HL-60 (cell line): Measurements from ENCODE around the gene BAZ1B.

Experiments used
- DNase-seq, 2 experiments: peaks; one replicate each; pipeline ENCODE4 v3.0.0-alpha.2; 2010 to 2020; ENCODE audit warnings: low read depth in 1 of 2, low spot score in 1 of 2
- H3K27ac ChIP-seq: fragments of 250-450 bp; sonication (Bioruptor Pico); replicated peaks from 2 replicates; pipeline ENCODE4 v1.5.1; 2020; ENCODE audit warnings: mild to moderate bottlenecking, moderate library complexity
- H3K27me3 ChIP-seq: fragments of 250-450 bp; sonication (Bioruptor Pico); 2 replicates; pipeline ENCODE4 v1.5.1; 2021; ENCODE audit warnings: mild to moderate bottlenecking, moderate library complexity; ENCODE audit not compliant: insufficient read depth, poor library complexity, severe bottlenecking
- H3K4me3 ChIP-seq: replicated peaks from 2 replicates; pipeline ENCODE4 v1.5.1; 2011; ENCODE audit warnings: mild to moderate bottlenecking, control low read depth, low read length; ENCODE audit not compliant: insufficient read depth
- GABPA ChIP-seq: IDR thresholded peaks from 2 replicates; pipeline ENCODE4 v1.6.1; 2012; ENCODE audit warnings: low read depth
- POLR2AphosphoS5 ChIP-seq: IDR thresholded peaks from 2 replicates; pipeline ENCODE4 v1.6.1; 2012; ENCODE audit warnings: low read depth
- SPI1 ChIP-seq: IDR thresholded peaks from 2 replicates; pipeline ENCODE4 v1.6.1; 2012; ENCODE audit warnings: low read depth, mild to moderate bottlenecking, borderline replicate concordance
- TF ChIP-seq, protein P1 (sequence below): IDR thresholded peaks from one replicate; pipeline ENCODE4 v1.5.1; 2011; ENCODE audit warnings: low read length, control low read depth, inconsistent platforms; ENCODE audit not compliant: insufficient read depth
- TF ChIP-seq, protein P2 (sequence below): IDR thresholded peaks from 2 replicates; pipeline ENCODE4 v1.6.1; 2012; ENCODE audit warnings: low read depth; ENCODE audit not compliant: insufficient replicate concordance

BAZ1B gene

DNA sequence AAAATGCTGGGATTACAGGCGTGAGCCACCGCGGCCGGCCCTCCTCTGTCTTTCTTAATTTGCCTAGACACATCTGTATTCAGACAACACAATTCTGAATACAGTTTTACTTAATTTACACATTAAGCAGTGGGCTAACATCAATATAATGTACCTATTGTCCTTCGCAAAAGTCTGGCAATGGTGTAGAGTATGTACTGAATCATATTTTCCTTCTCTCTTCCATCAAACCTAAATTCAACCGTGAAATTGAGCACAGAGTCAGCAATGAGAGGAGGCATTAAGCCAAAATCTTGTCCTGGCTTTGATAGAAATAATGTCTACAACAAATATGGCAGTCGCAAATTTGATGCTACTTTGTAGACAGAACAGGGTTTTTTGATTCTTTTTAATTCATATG is 58.1 kb downstream of the BAZ1B start:
- H3K27ac ChIP-seq = no peak overlapping the region
- TF ChIP-seq, protein P1, sequence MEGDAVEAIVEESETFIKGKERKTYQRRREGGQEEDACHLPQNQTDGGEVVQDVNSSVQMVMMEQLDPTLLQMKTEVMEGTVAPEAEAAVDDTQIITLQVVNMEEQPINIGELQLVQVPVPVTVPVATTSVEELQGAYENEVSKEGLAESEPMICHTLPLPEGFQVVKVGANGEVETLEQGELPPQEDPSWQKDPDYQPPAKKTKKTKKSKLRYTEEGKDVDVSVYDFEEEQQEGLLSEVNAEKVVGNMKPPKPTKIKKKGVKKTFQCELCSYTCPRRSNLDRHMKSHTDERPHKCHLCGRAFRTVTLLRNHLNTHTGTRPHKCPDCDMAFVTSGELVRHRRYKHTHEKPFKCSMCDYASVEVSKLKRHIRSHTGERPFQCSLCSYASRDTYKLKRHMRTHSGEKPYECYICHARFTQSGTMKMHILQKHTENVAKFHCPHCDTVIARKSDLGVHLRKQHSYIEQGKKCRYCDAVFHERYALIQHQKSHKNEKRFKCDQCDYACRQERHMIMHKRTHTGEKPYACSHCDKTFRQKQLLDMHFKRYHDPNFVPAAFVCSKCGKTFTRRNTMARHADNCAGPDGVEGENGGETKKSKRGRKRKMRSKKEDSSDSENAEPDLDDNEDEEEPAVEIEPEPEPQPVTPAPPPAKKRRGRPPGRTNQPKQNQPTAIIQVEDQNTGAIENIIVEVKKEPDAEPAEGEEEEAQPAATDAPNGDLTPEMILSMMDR = no peak
- no peak for TF ChIP-seq SPI1
- TF ChIP-seq, protein P2, sequence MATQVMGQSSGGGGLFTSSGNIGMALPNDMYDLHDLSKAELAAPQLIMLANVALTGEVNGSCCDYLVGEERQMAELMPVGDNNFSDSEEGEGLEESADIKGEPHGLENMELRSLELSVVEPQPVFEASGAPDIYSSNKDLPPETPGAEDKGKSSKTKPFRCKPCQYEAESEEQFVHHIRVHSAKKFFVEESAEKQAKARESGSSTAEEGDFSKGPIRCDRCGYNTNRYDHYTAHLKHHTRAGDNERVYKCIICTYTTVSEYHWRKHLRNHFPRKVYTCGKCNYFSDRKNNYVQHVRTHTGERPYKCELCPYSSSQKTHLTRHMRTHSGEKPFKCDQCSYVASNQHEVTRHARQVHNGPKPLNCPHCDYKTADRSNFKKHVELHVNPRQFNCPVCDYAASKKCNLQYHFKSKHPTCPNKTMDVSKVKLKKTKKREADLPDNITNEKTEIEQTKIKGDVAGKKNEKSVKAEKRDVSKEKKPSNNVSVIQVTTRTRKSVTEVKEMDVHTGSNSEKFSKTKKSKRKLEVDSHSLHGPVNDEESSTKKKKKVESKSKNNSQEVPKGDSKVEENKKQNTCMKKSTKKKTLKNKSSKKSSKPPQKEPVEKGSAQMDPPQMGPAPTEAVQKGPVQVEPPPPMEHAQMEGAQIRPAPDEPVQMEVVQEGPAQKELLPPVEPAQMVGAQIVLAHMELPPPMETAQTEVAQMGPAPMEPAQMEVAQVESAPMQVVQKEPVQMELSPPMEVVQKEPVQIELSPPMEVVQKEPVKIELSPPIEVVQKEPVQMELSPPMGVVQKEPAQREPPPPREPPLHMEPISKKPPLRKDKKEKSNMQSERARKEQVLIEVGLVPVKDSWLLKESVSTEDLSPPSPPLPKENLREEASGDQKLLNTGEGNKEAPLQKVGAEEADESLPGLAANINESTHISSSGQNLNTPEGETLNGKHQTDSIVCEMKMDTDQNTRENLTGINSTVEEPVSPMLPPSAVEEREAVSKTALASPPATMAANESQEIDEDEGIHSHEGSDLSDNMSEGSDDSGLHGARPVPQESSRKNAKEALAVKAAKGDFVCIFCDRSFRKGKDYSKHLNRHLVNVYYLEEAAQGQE = no peak
- TF ChIP-seq POLR2AphosphoS5 = no peak
- TF ChIP-seq GABPA = no peak
- no peaks in the 10 kb centered on the region for H3K27me3 ChIP-seq
- no peak for DNase-seq
- no peak overlapping the region for H3K4me3 ChIP-seq

DNA sequence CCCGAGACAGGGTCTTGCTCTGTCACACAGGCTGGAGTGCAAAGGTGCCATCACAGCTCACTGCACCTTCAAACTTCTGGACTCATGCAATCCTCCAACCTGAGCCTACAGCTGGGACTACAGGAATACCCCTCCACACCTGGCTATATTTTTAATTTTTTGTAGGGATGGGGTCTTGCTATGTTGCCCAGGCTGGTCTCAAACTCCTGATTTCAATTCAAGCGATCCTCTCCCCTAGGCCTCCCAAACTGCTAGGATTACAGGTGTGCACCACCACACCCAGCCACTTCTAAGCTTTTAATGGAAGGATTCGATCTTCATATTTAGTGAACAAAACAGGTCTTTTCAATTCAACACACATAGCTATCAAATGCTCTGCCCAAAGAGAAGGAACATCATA is 58.8 kb downstream of the BAZ1B start:
- TF ChIP-seq, protein P1 = no peak
- TF ChIP-seq GABPA (no peak), SPI1 (no peak), POLR2AphosphoS5 (no peak)
- no peak for DNase-seq
- Histone ChIP-seq H3K27me3 (no peaks in the 10 kb centered on the region), H3K27ac (no peak overlapping the region), H3K4me3 (no peak overlapping the region)

GRCh38 chr7:73461782-73462285 is 60.3 kb downstream of the BAZ1B start:
- TF ChIP-seq, protein P2 = no peak
- TF ChIP-seq, protein P1 = no peak
- TF ChIP-seq GABPA (no peak), POLR2AphosphoS5 (no peak), SPI1 (no peak)
- H3K4me3 ChIP-seq = no peak overlapping the region
- DNase-seq = no peak
- H3K27me3 ChIP-seq = no peaks in the 10 kb centered on the region
- H3K27ac ChIP-seq = no peak overlapping the region

DNA sequence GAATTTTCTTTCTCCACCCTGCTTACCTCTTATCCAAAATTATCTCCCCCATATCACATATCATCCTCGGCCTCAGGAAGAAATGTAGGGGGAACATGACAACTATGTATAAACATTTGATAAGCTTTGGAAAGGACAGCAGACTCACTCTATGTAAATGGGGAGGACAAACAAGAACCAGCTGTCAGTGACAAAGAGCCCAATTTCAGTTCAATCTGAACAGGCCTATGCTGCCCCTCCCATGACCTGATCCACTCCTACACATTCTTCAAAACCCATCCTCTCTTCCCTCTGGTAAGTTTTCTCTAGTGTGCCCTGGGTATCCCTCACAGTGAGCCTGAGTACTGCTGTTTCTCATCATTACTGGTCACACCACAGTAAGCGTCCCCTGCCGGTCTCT is 67.7 kb downstream of the BAZ1B start:
- TF ChIP-seq, protein P1 = no peak
- TF ChIP-seq SPI1 = no peak
- TF ChIP-seq GABPA = no peak
- no peak for TF ChIP-seq POLR2AphosphoS5
- TF ChIP-seq, protein P2 = no peak
- DNase-seq = no peak
- no peak overlapping the region for H3K4me3 ChIP-seq
- H3K27me3 ChIP-seq = no peaks in the 10 kb centered on the region
- H3K27ac ChIP-seq = no peak overlapping the region
